ENCODE data around the gene ARID1B.
A peak's percentile ranks its signal among the peaks of the same experiment; 100 is the strongest.

ARID1B gene

DNA sequence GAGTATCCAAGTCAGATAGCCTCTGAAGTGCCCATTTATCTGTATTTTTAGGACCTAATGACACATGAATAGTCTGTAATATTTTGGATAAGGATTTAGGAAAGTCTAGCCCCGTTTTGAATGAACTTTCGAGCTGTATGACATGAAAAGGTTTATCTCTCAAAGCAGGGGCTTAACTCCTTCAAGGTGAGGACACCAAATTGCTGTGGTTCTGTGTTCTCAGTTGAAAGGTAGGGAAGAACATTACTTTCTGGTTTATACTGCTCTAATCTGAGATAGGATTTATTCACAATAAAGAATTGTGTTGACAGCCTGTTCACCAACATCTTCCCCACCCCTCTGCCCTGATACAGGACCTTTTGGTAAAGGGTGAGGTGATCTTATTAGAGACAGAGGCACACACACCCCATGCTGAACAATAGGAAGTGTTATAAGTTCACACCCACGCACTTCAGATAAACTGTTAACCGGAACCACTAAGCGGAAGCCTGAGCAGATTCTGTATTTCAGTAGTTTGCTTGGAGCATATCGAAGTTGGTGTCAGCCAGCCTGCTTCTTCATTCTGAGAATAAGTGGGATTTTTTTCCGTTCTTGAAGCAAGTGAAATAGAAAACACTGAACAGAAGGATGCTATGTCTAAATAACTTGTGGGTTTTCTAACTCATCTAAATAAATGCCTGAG lies 322.9 kb downstream of the ARID1B start:
- no peak overlapping the region for H3K27ac ChIP-seq (ENCODE audit: poor library complexity, severe bottlenecking)
- TF ChIP-seq, protein P1, sequence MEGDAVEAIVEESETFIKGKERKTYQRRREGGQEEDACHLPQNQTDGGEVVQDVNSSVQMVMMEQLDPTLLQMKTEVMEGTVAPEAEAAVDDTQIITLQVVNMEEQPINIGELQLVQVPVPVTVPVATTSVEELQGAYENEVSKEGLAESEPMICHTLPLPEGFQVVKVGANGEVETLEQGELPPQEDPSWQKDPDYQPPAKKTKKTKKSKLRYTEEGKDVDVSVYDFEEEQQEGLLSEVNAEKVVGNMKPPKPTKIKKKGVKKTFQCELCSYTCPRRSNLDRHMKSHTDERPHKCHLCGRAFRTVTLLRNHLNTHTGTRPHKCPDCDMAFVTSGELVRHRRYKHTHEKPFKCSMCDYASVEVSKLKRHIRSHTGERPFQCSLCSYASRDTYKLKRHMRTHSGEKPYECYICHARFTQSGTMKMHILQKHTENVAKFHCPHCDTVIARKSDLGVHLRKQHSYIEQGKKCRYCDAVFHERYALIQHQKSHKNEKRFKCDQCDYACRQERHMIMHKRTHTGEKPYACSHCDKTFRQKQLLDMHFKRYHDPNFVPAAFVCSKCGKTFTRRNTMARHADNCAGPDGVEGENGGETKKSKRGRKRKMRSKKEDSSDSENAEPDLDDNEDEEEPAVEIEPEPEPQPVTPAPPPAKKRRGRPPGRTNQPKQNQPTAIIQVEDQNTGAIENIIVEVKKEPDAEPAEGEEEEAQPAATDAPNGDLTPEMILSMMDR (IDR thresholded peaks at IDR 0.05; ENCODE audit: poor library complexity, severe bottlenecking) = no peak
- H3K27me3 ChIP-seq (ENCODE audit: insufficient read depth, poor library complexity, severe bottlenecking) = no peaks in the 10 kb centered on the region
- no peaks in the 10 kb centered on the region for H3K4me1 ChIP-seq (ENCODE audit: insufficient read depth, poor library complexity, severe bottlenecking)
- ATAC-seq (ENCODE audit: low read depth) (no peak), DNase-seq (ENCODE audit: low spot score) (no peak)
- no peak overlapping the region for H3K4me3 ChIP-seq (ENCODE audit: severe bottlenecking)
- no peaks in the 10 kb centered on the region for H3K36me3 ChIP-seq (ENCODE audit: low read depth)
- no peaks in the 10 kb centered on the region for H3K9me3 ChIP-seq (ENCODE audit: severe bottlenecking)

DNA sequence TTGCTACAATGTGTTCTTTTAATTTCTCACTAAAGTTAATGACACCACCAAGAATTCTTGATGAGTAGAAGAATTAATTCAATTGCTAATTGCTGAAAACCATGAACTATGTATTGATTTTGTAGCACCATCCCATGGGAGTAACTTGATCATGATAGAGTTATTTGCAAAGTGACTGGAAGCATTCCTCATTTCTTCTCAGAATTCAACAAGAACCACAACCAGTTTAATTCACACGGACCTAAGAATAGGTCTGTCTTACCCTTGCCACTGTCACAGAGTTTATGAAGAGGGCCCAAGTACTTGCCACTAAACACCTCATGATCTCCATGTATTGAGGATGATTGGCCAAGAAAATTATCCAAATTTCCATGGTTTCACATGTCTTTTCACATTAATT lies 324.0 kb downstream of the ARID1B start:
- Histone ChIP-seq H3K36me3 (ENCODE audit: low read depth) (no peaks in the 10 kb centered on the region), H3K4me3 (ENCODE audit: severe bottlenecking) (no peak overlapping the region), H3K27ac (ENCODE audit: poor library complexity, severe bottlenecking) (no peak overlapping the region), H3K9me3 (ENCODE audit: severe bottlenecking) (no peaks in the 10 kb centered on the region), H3K4me1 (ENCODE audit: insufficient read depth, poor library complexity, severe bottlenecking) (peaks cover 2% of the 10 kb centered on the region), H3K27me3 (ENCODE audit: insufficient read depth, poor library complexity, severe bottlenecking) (no peaks in the 10 kb centered on the region)
- TF ChIP-seq, protein P1 (IDR thresholded peaks at IDR 0.05; ENCODE audit: poor library complexity, severe bottlenecking) = no peak
- no peak for ATAC-seq (ENCODE audit: low read depth)
- DNase-seq (ENCODE audit: low spot score) = no peak

DNA sequence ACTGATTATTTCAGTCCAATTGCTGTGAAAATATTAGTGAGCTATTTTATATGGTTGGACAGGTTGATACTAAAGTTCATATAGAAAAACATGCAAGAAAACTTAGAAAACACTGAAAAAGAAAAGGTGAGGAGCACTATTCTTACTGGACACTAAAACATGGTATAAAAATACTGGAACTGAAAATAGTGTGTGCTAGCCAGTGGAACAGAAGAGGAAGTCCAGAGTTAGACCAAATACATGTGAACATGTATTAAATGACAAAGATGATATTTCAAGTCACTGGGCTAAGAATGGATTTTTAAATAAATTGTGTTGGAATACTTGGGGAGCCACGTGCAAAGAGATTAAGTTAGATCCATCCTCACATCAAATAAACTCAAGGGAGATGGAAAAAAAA lies 327.6 kb downstream of the ARID1B start:
- ATAC-seq (ENCODE audit: low read depth) (no peak), DNase-seq (ENCODE audit: low spot score) (no peak)
- TF ChIP-seq, protein P1 (IDR thresholded peaks at IDR 0.05; ENCODE audit: poor library complexity, severe bottlenecking) = no peak
- H3K27ac ChIP-seq (ENCODE audit: poor library complexity, severe bottlenecking) = no peak overlapping the region
- no peaks in the 10 kb centered on the region for H3K27me3 ChIP-seq (ENCODE audit: insufficient read depth, poor library complexity, severe bottlenecking)
- H3K36me3 ChIP-seq (ENCODE audit: low read depth) = no peaks in the 10 kb centered on the region
- H3K4me1 ChIP-seq (ENCODE audit: insufficient read depth, poor library complexity, severe bottlenecking) = peaks cover 27% of the 10 kb centered on the region
- no peaks in the 10 kb centered on the region for H3K9me3 ChIP-seq (ENCODE audit: severe bottlenecking)
- H3K4me3 ChIP-seq (ENCODE audit: severe bottlenecking) = no peak overlapping the region

GRCh38 chr6:157106487-157106886 lies 329.3 kb downstream of the ARID1B start:
- Histone ChIP-seq H3K27ac (ENCODE audit: poor library complexity, severe bottlenecking) (peak overlapping the region; percentile 28), H3K4me1 (ENCODE audit: insufficient read depth, poor library complexity, severe bottlenecking) (peaks cover 27% of the 10 kb centered on the region)
- DNase-seq (ENCODE audit: low spot score) = no peak

DNA sequence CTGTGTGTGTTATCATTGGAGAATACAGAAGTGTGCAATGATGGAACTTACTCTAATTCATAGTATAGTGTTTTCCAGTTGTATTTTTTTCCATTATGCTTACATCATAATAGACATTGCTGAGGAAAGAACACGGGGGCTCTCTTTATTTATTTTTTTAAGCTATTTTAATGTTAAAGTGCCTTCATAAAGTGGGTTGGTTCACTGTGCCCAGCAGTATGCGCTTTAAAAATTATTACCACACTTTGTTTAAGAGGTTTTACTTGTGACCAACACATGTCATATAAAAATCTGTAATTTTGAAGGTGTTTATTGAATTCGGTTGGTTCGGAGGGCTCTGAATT lies 330.4 kb downstream of the ARID1B start:
- Histone ChIP-seq H3K4me1 (ENCODE audit: insufficient read depth, poor library complexity, severe bottlenecking) (peaks cover 27% of the 10 kb centered on the region), H3K27ac (ENCODE audit: poor library complexity, severe bottlenecking) (peak overlapping the region; percentile 24), H3K9me3 (ENCODE audit: severe bottlenecking) (no peaks in the 10 kb centered on the region), H3K4me3 (ENCODE audit: severe bottlenecking) (no peak overlapping the region), H3K36me3 (ENCODE audit: low read depth) (no peaks in the 10 kb centered on the region), H3K27me3 (ENCODE audit: insufficient read depth, poor library complexity, severe bottlenecking) (no peaks in the 10 kb centered on the region)
- TF ChIP-seq, protein P1 (IDR thresholded peaks at IDR 0.05; ENCODE audit: poor library complexity, severe bottlenecking) = no peak
- DNase-seq (ENCODE audit: low spot score) (no peak), ATAC-seq (ENCODE audit: low read depth) (no peak)

More at GRCh38 chr6:157106487-157106886, 329.3 kb downstream of the ARID1B start:
- Histone ChIP-seq H3K9me3 (ENCODE audit: severe bottlenecking) (no peaks in the 10 kb centered on the region), H3K27me3 (ENCODE audit: insufficient read depth, poor library complexity, severe bottlenecking) (no peaks in the 10 kb centered on the region), H3K4me3 (ENCODE audit: severe bottlenecking) (no peak overlapping the region), H3K36me3 (ENCODE audit: low read depth) (no peaks in the 10 kb centered on the region)
- TF ChIP-seq, protein P1 (IDR thresholded peaks at IDR 0.05; ENCODE audit: poor library complexity, severe bottlenecking) = no peak
- ATAC-seq (ENCODE audit: low read depth) = peak; percentile 95
